HAP-1 (cell line): ENCODE results near the gene SLC22A31.

Experiments
- DNase-seq, 2 experiments: peaks; one replicate each; pipeline ENCODE4 v3.0.0-alpha.2; 2016 to 2020; ENCODE audit warnings: low spot score in 2 of 2
- H3K27me3 ChIP-seq: fragments of 250-450 bp; sonication (Bioruptor Pico); 2 replicates; pipeline ENCODE4 v1.5.1; 2020; ENCODE audit warnings: low read depth, mild to moderate bottlenecking, moderate library complexity
- H3K36me3 ChIP-seq: fragments of 250-450 bp; sonication (Bioruptor Pico); replicated peaks from 2 replicates; pipeline ENCODE4 v1.5.1; 2020; ENCODE audit warnings: mild to moderate bottlenecking
- H3K4me1 ChIP-seq: fragments of 250-450 bp; sonication (Bioruptor Pico); 2 replicates; pipeline ENCODE4 v1.5.1; 2020; ENCODE audit warnings: mild to moderate bottlenecking
- H3K4me3 ChIP-seq: fragments of 250-450 bp; sonication (Bioruptor Pico); 2 replicates; pipeline ENCODE4 v1.5.1; 2020; ENCODE audit warnings: mild to moderate bottlenecking, moderate library complexity
- H3K9me3 ChIP-seq: fragments of 250-450 bp; sonication (Bioruptor Pico); 2 replicates; pipeline ENCODE4 v1.5.1; 2020; ENCODE audit warnings: mild to moderate bottlenecking, moderate library complexity
- in situ Hi-C: fragments of 300-500 bp; cut with MboI; formaldehyde crosslinking; loops from 3 replicates; pipeline ENCODE4 v1.14.3; 2020; ENCODE audit warnings: low sequenced_read_pairs, inconsistent platforms, mixed read lengths

SLC22A31 gene

GRCh38 chr16:89155184-89155679, 45.1 kb downstream of the SLC22A31 start:
- in situ Hi-C loops = no loop called here
- no peaks in the 10 kb centered on the region for H3K9me3 ChIP-seq
- no peak overlapping the region for H3K4me3 ChIP-seq
- no peaks in the 10 kb centered on the region for H3K27me3 ChIP-seq
- no peak for DNase-seq
- no peaks in the 10 kb centered on the region for H3K4me1 ChIP-seq
- peaks cover 2% of the 10 kb centered on the region; the same call in 1 of the 2 replicates for H3K36me3 ChIP-seq

GRCh38 chr16:89154390-89155183, 45.8 kb downstream of the SLC22A31 start:
- in situ Hi-C loops = no loop called here
- no peak for DNase-seq
- H3K4me1 ChIP-seq = no peaks in the 10 kb centered on the region

GRCh38 chr16:89153848-89154271, 46.5 kb downstream of the SLC22A31 start:
- in situ Hi-C loops = no loop called here
- peaks cover 9% of the 10 kb centered on the region; the same call in 1 of the 2 replicates for H3K36me3 ChIP-seq
- no peaks in the 10 kb centered on the region for H3K4me1 ChIP-seq
- no peaks in the 10 kb centered on the region for H3K27me3 ChIP-seq
- H3K4me3 ChIP-seq = no peak overlapping the region
- no peak for DNase-seq
- H3K9me3 ChIP-seq = no peaks in the 10 kb centered on the region; the same call in 1 of the 2 replicates

More at GRCh38 chr16:89154390-89155183, 45.8 kb downstream of the SLC22A31 start:
- H3K4me3 ChIP-seq = no peak overlapping the region
- H3K9me3 ChIP-seq = no peaks in the 10 kb centered on the region
- H3K27me3 ChIP-seq = no peaks in the 10 kb centered on the region
- peaks cover 3% of the 10 kb centered on the region; the same call in 1 of the 2 replicates for H3K36me3 ChIP-seq

- Histone ChIP-seq H3K9me3 (no peaks in the 10 kb centered on the region; the same call in 1 of the 2 replicates), H3K4me3 (no peak overlapping the region), H3K27me3 (no peaks in the 10 kb centered on the region), H3K36me3 (peaks cover 9% of the 10 kb centered on the region; the same call in 1 of the 2 replicates), H3K4me1 (no peaks in the 10 kb centered on the region)
- in situ Hi-C loops = no loop called here
- DNase-seq = no peak
These were observed 47.3 kb downstream of the SLC22A31 start for GRCh38 chr16:89152831-89153700.

- Histone ChIP-seq H3K36me3 (peaks cover 14% of the 10 kb centered on the region), H3K27me3 (no peaks in the 10 kb centered on the region), H3K4me1 (no peaks in the 10 kb centered on the region), H3K4me3 (no peak overlapping the region), H3K9me3 (no peaks in the 10 kb centered on the region; the same call in 1 of the 2 replicates)
- in situ Hi-C loops = no loop called here
- DNase-seq = no peak
These were observed 49.4 kb downstream of the SLC22A31 start for GRCh38 chr16:89150981-89151380.

GRCh38 chr16:89150090-89150835, 50.1 kb downstream of the SLC22A31 start:
- H3K4me1 ChIP-seq = no peaks in the 10 kb centered on the region
- in situ Hi-C loops = no loop called here
- no peaks in the 10 kb centered on the region; the same call in 1 of the 2 replicates for H3K9me3 ChIP-seq
- H3K27me3 ChIP-seq = no peaks in the 10 kb centered on the region
- peaks cover 14% of the 10 kb centered on the region for H3K36me3 ChIP-seq
- DNase-seq = no peak
- no peak overlapping the region for H3K4me3 ChIP-seq

- in situ Hi-C loops = no loop called here
- H3K4me3 ChIP-seq = no peak overlapping the region
- no peaks in the 10 kb centered on the region for H3K27me3 ChIP-seq
- no peak for DNase-seq
- H3K36me3 ChIP-seq = peaks cover 14% of the 10 kb centered on the region
- no peaks in the 10 kb centered on the region for H3K4me1 ChIP-seq
- H3K9me3 ChIP-seq = no peaks in the 10 kb centered on the region; the same call in 1 of the 2 replicates
These were observed 51.0 kb downstream of the SLC22A31 start for GRCh38 chr16:89149386-89149785.

GRCh38 chr16:89147085-89147817, 53.1 kb downstream of the SLC22A31 start:
- Histone ChIP-seq H3K4me3 (no peak overlapping the region), H3K9me3 (no peaks in the 10 kb centered on the region; the same call in 1 of the 2 replicates), H3K27me3 (no peaks in the 10 kb centered on the region), H3K36me3 (peaks cover 14% of the 10 kb centered on the region), H3K4me1 (no peaks in the 10 kb centered on the region)
- no peak for DNase-seq
- in situ Hi-C loops = no loop called here

- Histone ChIP-seq H3K36me3 (peaks cover 11% of the 10 kb centered on the region), H3K4me3 (no peak overlapping the region), H3K9me3 (no peaks in the 10 kb centered on the region; the same call in 1 of the 2 replicates), H3K27me3 (no peaks in the 10 kb centered on the region), H3K4me1 (no peaks in the 10 kb centered on the region)
- DNase-seq = no peak
- in situ Hi-C loops = no loop called here
These were observed 53.9 kb downstream of the SLC22A31 start for GRCh38 chr16:89146211-89147005.
